HG02678 (cell line): Measurements from ENCODE around the gene RIPOR3.
"Not testable (repeated sequence)": the region's sequence is repeated elsewhere in the genome, so short reads cannot be mapped to it uniquely, and the experiment has no call there.

ENCODE experiments used
- ATAC-seq: cut with Tn5 transposase; IDR thresholded peaks from one replicate; pipeline ENCODE4 v1.9.1; 2021; ENCODE audit warnings: mild to moderate bottlenecking, moderate library complexity; ENCODE audit not compliant: unreplicated experiment

Gene RIPOR3

DNA sequence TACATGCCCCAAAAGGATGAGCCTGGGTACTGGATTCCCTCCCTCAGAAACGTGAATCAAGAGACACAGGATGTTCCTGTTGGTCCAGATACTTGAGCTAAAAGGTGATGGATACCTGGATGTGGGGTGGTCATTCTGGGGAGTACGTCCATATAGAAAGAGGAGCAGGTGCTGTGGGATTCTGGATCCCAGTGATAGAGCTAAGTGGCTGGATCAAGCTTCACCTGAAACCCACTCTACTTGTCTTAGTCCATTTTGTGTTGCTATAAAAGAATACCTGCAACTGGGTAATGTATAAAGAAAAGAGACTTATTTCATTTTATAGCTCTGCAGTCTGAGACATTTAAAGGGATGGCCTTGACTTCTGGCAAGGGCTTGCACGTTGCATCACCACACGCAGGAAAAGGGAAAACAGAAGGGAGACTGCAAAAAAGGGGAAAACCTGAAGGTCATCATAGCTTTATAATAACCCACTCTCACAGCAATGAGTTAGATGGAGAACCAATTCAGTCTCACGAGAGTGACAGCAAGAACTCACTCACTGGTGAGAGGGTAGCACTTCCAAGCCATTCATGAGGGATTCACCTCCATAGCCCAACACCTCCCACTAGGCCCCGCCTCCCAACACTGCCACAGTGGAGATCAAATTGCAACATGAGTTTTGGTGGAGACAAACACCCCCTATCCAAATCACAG, 31.2 kb downstream of the RIPOR3 start:
- no peak for ATAC-seq

DNA sequence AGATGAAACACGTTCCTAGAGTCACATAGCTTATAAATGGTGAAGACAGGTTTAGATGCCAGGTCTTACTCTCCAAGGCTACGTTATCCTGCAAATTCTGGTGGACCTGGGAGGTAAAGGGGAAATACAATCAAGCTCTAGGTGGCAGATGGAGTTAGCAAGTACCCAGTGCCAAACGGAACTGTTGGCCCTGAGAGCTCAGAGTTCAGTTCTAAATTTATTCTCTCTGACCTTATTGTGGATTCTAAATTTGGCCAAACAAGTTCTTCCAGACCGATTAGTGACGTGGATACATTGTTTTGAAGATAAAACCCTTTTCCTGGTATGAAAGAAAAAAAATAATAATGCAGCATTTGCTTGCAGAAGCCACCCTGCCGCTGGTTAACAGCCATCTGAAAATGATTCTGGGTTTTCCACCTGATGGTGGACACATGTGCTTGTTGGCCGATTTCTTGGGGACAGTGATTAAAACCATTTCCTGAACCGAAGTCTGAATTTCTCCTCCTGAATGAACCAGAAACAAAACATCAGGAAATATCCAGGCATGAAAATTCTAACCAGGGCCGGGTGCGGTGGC, 32.5 kb downstream of the RIPOR3 start:
- ATAC-seq = no peak

DNA sequence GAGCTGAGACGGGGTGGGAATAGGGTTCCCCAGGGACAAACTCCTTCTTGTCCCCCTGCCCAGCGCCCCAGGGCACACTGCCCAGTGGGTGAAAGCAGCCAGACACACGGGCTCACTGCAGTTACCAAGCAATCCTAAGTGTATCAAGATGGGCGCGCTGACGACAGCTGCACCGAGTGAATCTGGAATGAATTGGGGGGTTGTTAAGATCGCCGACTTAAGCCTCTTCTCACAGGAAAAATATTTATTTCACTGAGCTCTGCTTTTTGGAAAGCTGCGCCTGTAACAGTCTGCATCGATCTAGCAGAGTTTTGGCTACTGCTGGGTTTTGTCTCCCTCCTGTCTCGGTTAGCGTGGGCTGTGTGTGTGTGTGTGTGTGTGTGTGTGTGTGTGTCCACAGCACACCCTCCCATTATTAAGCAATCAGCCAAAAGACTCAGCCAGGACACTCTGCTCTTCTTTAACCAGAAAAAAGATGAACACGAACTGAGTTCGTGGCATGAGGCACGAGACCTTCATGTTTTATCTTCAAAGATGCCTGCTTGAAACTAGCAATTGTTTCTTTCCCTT, 35.9 kb downstream of the RIPOR3 start:
- ATAC-seq = no peak

DNA sequence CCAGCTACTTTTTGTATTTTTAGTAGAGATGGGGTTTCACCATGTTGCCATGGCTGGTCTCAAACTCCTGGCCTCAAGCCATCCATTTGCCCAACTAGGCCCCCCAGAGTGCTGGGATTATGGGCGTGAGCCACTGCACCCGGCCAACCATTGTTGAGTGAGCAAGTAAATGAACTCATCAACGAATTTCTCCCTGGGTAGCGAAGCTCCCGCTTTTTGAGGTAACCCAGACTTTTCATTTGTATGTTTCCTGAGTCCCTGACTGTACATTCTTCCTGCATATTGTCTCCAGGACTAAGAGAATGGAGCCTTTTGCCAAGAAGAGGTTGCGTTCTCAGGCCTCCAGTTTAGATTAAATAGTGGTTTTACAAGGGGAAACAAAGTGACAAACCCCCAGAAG, 36.4 kb downstream of the RIPOR3 start:
- ATAC-seq = no peak

DNA sequence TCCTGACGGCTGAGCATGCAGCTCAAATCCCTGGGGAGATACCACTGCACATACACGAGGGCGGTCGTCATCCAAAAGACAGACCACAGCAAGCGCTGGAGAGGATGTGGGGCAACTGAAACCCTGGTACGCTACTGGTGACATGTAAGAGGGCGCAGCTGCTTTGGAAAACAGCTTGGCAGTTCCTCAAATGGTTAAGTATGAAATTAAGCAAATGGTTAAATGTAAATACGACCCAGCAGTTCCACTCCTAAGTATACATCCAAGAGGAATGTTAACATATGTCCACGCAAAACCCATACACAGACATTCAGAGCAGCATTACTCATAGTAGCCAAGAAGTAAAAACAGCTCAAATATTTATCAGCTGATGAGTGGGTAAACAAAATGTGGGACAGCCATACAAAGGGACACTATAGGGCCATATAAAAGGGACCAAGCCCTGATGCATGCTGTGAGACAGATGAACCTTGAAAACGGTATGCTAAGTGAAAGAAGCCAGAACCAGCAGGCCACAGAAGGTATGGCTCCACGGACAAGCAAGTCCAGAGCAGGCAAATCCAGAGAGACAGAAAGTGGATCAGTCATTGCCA, 38.5 kb downstream of the RIPOR3 start:
- no peak for ATAC-seq

DNA sequence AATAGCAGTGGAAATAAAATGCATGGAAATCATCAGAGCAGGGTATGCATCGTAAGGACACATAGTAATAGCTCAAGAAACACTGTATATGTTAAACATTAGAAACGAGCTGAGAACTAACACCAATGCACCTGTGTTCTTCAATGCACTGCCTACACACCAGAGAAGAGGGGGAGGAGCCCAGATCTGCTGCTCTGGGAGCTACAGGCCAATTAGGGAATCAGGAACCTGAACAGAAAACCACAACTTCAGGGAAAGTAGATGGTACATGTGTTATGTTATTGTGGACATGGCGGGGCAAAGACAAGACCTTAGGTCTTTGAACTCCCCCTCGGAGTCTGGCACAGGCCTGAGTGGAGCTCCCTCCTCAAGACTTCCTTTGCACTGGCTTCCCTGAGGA, 39.7 kb downstream of the RIPOR3 start:
- no peak for ATAC-seq

DNA sequence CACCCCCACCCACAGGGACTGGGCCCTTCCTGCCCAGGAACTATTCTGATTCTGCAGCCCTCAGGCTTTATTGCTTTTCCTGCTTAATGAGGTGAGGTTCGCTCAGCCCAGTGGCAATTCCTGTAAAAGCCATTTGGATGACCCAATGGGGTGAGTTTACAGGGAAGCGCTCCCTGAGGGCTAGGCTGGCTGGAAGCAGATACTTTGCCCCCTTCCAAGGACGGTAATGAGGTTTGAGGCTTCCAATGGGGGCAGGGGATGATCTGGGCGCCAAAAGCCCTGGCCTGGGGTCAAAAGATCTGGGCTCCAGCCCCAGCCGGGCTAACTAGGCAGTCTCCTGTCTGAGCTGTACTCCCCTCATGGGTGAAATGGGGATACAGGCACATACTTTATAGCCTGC, 41.8 kb downstream of the RIPOR3 start:
- ATAC-seq = no peak

DNA sequence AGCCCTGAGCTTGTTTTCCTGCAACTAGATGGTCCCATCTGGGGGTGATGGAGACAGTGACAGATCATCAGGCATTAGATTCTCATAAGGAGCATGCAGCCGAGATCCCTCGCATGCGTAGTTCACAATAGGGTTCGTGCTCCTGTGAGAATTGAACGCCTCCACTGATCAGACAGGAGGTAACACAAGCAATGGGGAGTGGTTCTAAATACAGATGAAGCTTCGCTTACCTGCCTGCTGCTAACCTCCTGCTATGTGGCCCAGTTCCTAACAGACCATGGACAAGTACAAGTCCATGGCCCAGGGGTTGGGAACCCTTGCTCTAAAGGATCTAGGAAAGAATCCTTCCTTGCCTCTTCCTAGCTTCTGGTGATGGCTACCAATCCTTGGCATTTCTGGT, 42.7 kb downstream of the RIPOR3 start:
- ATAC-seq = no peak

DNA sequence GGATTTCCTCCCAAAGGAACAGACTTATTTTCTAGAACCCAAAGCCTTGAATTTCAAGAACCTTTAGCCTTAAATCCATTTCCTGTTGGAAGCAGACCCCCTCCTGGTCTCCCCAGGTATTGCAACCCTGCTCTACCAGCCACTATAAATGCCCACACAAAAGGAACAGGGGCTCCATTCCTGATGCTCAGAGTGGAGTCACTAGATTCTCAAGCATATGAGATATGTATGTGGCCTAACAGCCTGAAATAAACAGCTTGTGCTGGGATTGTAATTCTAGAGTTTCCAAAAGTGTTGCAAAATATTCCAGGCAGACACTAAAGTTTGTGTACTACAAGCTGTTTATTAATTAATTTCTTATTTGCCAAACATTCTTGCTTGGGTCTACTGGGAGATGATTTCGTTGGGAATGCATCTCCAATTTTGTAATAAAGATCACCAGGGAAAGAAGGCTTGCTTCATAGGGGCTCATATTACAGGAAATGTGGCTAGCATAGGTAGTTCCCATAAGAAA, 44.8 kb downstream of the RIPOR3 start:
- no peak for ATAC-seq

DNA sequence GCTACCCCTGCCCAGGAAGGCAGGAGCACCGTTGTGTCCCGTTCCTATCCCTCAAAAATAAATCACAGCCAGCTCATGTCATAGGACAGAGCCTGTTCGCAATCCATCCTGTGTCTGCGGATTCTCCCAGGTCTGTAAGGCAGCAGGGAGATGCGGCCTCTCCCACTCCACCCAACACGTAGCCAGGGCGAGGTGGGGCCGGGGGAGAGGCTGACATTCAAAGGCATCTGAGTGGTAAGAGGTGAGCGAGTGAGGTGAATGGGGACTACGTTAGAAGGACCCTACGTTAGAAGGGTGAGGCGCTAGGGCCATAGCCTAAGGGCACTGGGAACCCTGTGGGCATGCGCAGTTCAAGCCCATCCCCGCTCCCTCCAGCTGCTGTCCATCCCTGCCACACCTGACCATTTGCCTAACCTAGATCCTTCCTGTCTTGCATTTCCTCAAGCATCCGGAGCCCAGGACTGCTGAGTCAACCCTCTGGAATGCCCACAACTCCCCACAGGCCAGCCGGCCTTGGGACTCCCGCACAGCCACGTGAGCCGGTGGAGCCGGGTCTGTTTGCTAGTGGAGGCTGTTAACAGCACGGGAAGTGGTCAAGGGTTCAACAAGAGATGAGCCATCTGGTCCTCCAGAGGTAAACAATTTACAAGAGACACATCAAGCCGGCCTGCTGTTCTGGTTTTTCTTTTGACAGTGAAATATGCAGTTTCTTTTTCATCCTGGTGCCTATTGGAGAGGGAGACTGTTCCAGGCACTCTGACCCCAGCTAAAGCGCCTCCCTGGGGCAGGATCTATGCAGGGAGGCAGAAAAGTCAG, 45.9 kb downstream of the RIPOR3 start:
- ATAC-seq = no peak

DNA sequence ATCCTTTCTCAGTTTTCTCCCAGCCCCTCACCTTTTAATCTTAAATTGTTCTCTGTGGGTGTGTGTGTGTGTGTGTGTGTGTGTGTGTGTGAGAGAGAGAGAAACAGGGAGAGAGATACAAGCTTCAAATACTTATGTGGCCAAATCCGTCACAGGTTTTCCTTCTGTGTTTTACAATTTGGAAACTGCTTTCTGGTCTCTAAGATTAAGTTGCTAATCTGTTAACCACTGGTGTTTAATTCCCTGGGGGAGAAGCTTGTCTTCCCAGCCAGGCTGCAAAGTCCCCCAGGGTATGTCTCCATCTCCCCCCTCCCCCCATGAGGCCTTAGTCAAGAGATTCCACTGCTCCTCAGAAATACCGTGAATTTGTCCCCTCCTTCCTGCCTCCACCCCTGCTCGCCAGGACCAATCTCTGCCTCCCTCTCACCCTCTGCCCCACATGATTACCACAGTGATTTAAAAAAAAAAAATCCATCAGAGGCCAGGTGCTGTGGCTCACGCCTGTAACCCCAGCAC, 49.0 kb downstream of the RIPOR3 start:
- ATAC-seq = no peak

DNA sequence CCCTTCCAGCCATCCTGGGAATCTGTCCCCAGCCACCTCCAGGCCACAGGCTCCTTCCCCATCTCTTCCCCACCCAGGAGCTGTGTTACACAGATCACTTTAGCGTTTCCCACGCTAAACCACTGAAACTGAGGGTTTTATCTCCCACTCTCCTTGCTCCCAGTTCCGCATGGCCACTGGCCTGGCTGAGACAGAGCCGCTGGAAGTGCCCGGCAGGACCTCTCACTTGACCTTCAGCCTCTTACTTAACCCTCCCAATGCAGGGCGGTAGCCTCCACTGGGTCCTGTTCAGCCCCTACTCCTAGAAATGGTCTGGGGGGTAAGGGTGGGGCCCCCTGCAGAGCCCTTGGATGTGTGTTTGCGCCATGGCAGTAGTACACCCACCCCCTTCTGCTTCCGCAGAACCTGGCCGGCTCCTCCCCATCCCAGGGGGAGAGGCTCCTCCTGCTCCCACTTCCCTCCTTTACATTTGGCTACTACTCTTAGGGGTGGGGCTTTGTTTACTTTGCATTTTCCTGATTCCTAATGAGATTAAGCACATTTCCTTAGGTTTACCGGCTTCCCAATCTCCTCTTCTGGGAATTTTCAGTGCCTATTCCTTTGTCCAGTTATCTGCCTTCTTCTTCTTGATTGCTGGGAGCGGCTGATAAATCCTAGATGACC, 49.6 kb downstream of the RIPOR3 start:
- ATAC-seq = not testable (repeated sequence)

DNA sequence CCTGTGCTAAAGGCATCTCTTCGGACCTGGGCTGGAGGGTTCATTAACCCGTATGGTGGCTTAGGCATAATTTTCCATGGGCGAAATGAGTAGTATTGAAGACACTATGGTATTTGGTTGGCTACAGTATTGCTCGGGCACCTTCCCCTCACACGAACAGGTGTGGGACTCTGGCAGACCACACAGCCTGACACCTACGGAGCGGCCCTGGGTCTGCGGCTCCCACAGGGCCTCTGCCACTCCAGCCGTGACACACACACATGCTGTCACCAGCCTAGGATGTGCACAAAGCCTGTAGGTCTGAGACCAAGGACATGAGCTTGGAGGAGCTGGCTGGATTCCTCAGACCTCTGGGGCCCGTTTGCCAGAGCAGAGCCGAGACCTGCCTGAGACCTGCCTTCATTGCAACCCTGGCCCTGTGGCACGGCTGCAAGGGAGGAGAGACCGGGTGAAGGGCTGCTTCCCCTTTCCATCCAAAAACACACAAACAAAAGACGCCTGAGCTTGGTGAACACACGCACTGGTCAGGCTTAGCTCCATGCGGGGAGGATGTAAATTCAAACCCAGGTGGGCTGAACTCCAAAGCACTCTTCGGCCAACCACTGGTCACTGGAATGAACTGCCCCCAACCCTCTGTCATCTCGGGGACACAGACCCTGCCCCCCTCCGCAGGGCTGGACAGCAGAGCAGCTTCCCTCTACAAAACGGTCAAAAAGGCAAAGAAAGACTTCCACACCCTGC, 51.2 kb downstream of the RIPOR3 start:
- ATAC-seq = not testable (repeated sequence)

DNA sequence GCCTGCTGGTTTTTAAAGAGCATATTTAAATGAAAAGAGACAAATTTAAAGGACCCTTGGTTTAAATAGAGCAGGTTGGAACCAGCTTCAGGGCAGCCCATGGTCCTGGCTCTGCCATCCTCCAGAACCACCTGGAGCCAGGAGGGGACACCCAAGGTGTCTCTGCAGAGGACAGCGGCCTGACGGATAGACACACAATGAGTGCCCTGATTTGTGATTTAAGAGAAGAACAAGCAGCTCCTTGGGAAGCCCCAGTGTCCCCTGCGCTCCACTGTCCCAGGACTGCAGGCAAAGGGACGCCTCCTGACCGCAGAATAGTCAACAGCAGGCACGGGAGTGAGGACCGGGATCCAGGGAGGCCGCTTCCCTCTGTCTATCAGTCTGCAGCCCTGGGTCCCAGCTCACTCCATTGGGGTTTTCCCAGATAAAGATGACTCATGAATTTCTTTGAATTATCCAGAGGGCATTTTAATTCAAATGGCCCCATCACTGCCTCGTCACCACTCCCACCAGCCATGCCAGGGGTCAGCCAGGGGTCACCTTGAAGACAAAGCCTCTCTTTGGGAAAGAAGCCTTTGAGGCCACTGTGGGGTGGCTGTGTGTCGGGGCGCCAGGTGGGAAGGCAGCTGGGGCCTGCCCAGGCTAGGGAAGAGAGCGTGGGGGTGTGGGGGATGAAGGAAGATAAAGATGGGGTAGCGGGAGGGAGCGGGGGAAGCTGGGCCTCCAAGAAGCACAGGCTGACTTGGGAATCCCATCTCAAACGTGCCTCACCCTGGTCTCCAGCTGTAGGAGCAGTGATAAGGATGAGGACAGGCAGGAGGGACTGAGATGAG, 53.1 kb downstream of the RIPOR3 start:
- not testable (repeated sequence) for ATAC-seq

DNA sequence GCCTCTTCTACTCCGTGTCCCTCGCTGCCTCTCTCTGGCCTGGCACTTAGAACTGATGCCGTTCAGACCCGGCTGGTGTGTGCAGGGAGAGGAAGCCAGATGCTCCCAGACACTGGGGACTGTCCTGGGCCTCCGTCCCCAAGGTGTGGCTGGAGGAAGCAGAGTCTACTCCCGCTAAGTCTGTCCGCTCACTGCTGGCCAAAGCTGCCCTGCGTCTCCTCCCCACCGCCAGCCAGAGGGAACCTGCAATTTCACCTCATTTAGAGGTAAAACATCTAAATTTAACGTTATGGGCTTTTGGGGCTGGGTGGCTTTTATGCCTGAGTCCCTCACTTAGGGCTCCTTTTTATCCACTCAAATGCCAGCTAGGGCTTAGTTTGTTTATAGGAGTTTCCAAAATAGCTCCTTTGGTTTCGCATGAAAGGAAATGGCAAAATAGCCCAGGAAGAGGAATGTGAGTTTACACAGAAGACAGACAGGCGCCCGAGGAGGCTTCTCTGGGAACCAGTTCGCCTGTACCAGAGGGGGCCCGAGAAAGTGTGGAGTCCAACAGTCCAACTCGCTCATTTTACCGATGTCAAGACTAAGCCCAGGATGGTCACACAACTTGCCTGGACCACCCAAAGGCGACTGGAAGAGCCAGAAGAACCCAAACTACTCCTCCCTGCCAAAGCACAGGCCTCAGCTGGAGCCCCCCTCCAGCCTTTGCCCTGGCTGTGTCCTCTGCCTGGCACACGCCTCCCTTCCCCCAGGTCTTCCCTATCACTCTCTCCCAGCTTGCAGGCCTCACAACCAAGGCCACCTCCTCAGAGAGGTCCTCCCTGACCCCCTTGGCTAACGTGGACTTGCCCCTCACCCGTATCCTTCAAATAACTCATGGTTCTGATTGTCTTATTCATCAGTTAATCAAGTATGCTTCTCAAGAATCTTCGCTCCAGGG, 54.5 kb downstream of the RIPOR3 start:
- ATAC-seq = no peak

DNA sequence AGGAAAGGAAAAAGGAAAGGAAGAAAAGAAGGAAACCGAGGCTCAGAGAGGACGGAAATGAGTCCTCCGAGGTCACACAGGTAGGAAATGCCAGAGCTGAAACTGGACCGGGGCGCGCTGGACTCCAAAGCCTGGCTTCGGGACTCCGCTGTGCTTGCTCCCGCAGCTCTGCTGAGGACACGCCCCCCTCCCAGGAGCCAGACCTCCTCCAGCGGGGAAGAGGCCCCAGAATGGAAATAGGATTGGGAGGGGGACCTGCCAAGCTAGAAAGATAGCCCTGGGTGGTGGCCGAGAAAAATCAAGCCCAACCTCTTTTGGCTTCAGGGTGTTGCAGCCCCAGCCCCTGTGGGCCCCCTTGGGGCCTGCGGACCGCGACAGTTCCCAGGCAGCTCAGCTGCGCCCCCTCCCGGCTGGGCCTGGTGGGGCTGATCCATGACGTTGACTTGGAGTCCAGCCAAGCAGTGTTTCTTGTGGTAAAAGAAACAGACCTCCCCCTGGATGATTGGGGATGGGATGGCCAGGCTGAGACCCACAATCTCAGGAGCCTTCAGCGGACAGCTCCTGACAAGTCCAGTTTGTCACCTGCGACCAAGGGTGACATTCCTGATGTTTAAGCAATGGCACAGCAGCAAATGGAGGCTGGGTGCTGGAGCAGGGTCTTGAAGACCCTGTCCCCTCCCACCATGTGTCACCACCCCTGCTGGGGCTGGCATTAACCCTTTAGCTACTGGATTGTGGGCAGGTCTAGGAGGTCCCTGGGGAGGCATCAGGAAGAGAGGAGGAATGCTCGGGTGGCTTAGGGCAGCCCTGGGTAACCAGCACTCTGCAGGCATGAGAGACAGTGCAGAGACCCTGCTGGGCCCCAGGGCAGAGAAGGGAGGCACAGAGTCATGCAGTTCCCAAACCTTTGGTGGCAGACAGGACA, 55.4 kb downstream of the RIPOR3 start:
- no peak for ATAC-seq
